SU-DHL-6 (cell line): Measurements from ENCODE around the gene ALDOA.

Experiments used
- EZH2phosphoT487 ChIP-seq: fragments of 200-600 bp; sonication (generic), shearing (Covaris generic); conservative IDR thresholded peaks from 2 replicates; pipeline ENCODE4 v1.6.1; 2018; ENCODE audit warnings: mild to moderate bottlenecking, antibody characterized with exemption, low read length, moderate library complexity, mixed read lengths
- TF ChIP-seq, protein P1 (sequence below): fragments of 200-600 bp; sonication (generic); IDR thresholded peaks from one replicate; pipeline ENCODE4 v1.5.1; 2017; ENCODE audit warnings: antibody characterized with exemption, mild to moderate bottlenecking, low read length, moderate library complexity; ENCODE audit not compliant: insufficient read depth, poor library complexity, severe bottlenecking

GRCh38 chr16:30025156-30025555, 40.4 kb upstream of the ALDOA start:
- TF ChIP-seq, protein P1, sequence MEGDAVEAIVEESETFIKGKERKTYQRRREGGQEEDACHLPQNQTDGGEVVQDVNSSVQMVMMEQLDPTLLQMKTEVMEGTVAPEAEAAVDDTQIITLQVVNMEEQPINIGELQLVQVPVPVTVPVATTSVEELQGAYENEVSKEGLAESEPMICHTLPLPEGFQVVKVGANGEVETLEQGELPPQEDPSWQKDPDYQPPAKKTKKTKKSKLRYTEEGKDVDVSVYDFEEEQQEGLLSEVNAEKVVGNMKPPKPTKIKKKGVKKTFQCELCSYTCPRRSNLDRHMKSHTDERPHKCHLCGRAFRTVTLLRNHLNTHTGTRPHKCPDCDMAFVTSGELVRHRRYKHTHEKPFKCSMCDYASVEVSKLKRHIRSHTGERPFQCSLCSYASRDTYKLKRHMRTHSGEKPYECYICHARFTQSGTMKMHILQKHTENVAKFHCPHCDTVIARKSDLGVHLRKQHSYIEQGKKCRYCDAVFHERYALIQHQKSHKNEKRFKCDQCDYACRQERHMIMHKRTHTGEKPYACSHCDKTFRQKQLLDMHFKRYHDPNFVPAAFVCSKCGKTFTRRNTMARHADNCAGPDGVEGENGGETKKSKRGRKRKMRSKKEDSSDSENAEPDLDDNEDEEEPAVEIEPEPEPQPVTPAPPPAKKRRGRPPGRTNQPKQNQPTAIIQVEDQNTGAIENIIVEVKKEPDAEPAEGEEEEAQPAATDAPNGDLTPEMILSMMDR: no peak
- no peak for TF ChIP-seq EZH2phosphoT487
